Prostate gland (tissue), 2 donors: Measurements from ENCODE around the gene OSBPL2. TPM values are rescaled to one million over a fixed set of nuclear protein-coding genes. Genes with fewer than 3 reads are reported as not detected.

Experiments
- DNase-seq: peaks from one replicate; pipeline ENCODE4 v3.0.0-alpha.2; 2019; ENCODE audit warnings: low spot score
- H3K27ac ChIP-seq, 2 donors: fragments of 200-600 bp; sonication (generic); 2 replicates each; pipeline ENCODE4 v1.5.1; 2017 to 2019
- H3K27me3 ChIP-seq: fragments of 200-600 bp; sonication (generic); replicated peaks from 2 replicates; pipeline ENCODE4 v1.5.1; 2019; ENCODE audit not compliant: insufficient read depth
- H3K36me3 ChIP-seq, 2 donors: fragments of 200-600 bp; sonication (generic); 1 replicate in 1 of 2; 2 replicates in 1 of 2; pipeline versions ENCODE4 v1.5.1 to v1.8.1; 2017 to 2019
- H3K4me1 ChIP-seq: fragments of 200-600 bp; sonication (generic); replicated peaks from 2 replicates; pipeline ENCODE4 v1.5.1; 2019
- H3K4me3 ChIP-seq, 2 donors: fragments of 200-600 bp; sonication (generic); 2 replicates each; pipeline ENCODE4 v1.5.1; 2017 to 2019
- H3K9me3 ChIP-seq: fragments of 200-600 bp; sonication (generic); 2 replicates; pipeline ENCODE4 v1.5.1; 2017
- CTCF ChIP-seq, 4 experiments: fragments of 200-600 bp in 2 of 4; fragments of 450-650 bp in 2 of 4; sonication (generic) in 2 of 4; IDR thresholded peaks; 1 replicate in 3 of 4; 2 replicates in 1 of 4; pipeline ENCODE4 v1.5.1; 2016 to 2019; ENCODE audit warnings: antibody characterized with exemption in 4 of 4, mild to moderate bottlenecking in 2 of 4, moderate library complexity in 2 of 4
- POLR2A ChIP-seq: fragments of 450-650 bp; IDR thresholded peaks from one replicate; pipeline ENCODE4 v1.6.1; 2016; ENCODE audit warnings: antibody characterized with exemption, mild to moderate bottlenecking
- POLR2AphosphoS5 ChIP-seq: sonication (generic); formaldehyde crosslinking; IDR thresholded peaks from one replicate; pipeline ENCODE4 v1.6.1; 2017; ENCODE audit warnings: antibody characterized with exemption
- WGBS: methylation state at CpG from one replicate; pipeline ENCODE4 v1.1.5; 2018; 5-methylcytosine and 5-hydroxymethylcytosine counted together
- intact Hi-C: fragments of 100-400 bp; cut with DNase I; formaldehyde crosslinking; loops from one replicate; pipeline ENCODE4 v1.14.2; 2022
- total RNA-seq, 2 donors: library from RNA; depleted of rRNA; stranded (reverse); fragments of >200 nt; gene quantifications; one replicate each; pipeline ENCODE4 v1.1.0, GENCODE V29; 2016

Gene OSBPL2
- total RNA-seq, 2 donors from 2014 or later = 33.5 to 50.6 TPM

- WGBS = 84% methylated on average over 20 of the region's 20 CpGs
- H3K4me1 ChIP-seq = peaks cover 9% of the 10 kb centered on the region
- no peaks in the 10 kb centered on the region for H3K9me3 ChIP-seq
- H3K36me3 ChIP-seq = peaks cover 6 to 7% of the 10 kb centered on the region in 2 donors
- no peak overlapping the region for H3K27ac ChIP-seq
- H3K4me3 ChIP-seq = no peak overlapping the region
- no peak for TF ChIP-seq POLR2AphosphoS5
- TF ChIP-seq POLR2A = no peak
- TF ChIP-seq CTCF (IDR thresholded peaks at IDR 0.05) = no peak
- DNase-seq = no peak
- H3K27me3 ChIP-seq = no peaks in the 10 kb centered on the region
- intact Hi-C loops = no loop called here
Observed at GRCh38 chr20:62293111-62293784, 54.9 kb downstream of the OSBPL2 start.

DNA sequence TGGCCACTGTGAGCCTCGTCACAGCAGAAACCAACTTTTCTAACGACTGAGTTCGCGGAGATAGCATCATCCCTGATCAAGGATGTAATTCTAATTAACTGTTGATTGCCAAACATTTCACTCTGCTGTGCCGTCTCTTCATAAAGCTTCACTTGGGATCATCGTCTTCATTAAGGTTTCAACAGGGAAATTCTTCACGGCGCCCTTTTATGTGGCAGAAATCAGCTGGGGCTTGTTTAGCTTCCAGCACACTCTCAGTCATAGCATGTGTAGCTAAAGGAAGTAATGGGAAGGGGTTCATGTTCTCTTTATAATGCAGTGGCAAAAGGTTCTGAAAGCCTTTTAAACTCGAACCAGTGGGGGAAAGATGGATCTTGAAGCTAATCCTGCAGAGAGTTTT is 55.6 kb downstream of the OSBPL2 start:
- TF ChIP-seq POLR2AphosphoS5 (no peak), CTCF (IDR thresholded peaks at IDR 0.05) (no peak), POLR2A (no peak)
- Histone ChIP-seq H3K27me3 (no peaks in the 10 kb centered on the region), H3K9me3 (no peaks in the 10 kb centered on the region), H3K27ac (no peak overlapping the region), H3K4me1 (peaks cover 9% of the 10 kb centered on the region), H3K36me3 (peaks cover 6 to 7% of the 10 kb centered on the region in 2 donors), H3K4me3 (no peak overlapping the region)
- no peak for DNase-seq
- intact Hi-C loops = no loop called here
- 83% methylated on average over 9 of the region's 9 CpGs for WGBS

- no peak for TF ChIP-seq POLR2AphosphoS5
- TF ChIP-seq POLR2A = no peak
- no peak for TF ChIP-seq CTCF (IDR thresholded peaks at IDR 0.05)
- intact Hi-C loops = no loop called here
- H3K27me3 ChIP-seq = no peaks in the 10 kb centered on the region
- no peak overlapping the region for H3K27ac ChIP-seq
- peaks cover 6 to 7% of the 10 kb centered on the region in 2 donors for H3K36me3 ChIP-seq
- no peak overlapping the region for H3K4me3 ChIP-seq
- DNase-seq = no peak
- peaks cover 9% of the 10 kb centered on the region for H3K4me1 ChIP-seq
- 92% methylated on average over 17 of the region's 17 CpGs for WGBS
- H3K9me3 ChIP-seq = no peaks in the 10 kb centered on the region
Observed at GRCh38 chr20:62294516-62294915, 56.2 kb downstream of the OSBPL2 start.

- 69% methylated on average over 30 of the region's 30 CpGs for WGBS
- peaks cover 9% of the 10 kb centered on the region for H3K4me1 ChIP-seq
- no peaks in the 10 kb centered on the region for H3K9me3 ChIP-seq
- no peak overlapping the region for H3K27ac ChIP-seq
- intact Hi-C loops = no loop called here
- no peak overlapping the region for H3K4me3 ChIP-seq
- TF ChIP-seq POLR2AphosphoS5 (no peak), POLR2A (no peak), CTCF (IDR thresholded peaks at IDR 0.05) (no peak)
- no peaks in the 10 kb centered on the region for H3K27me3 ChIP-seq
- H3K36me3 ChIP-seq = peaks cover 4 to 7% of the 10 kb centered on the region in 2 donors
- no peak for DNase-seq
Observed at GRCh38 chr20:62296724-62297448, 58.6 kb downstream of the OSBPL2 start.
